ENCODE data around the gene GSTA4.
A peak's percentile ranks its signal among the peaks of the same experiment; 100 is the strongest.
"Not testable (repeated sequence)": the region's sequence is repeated elsewhere in the genome, so short reads cannot be mapped to it uniquely, and the experiment has no call there.

GSTA4 gene

DNA sequence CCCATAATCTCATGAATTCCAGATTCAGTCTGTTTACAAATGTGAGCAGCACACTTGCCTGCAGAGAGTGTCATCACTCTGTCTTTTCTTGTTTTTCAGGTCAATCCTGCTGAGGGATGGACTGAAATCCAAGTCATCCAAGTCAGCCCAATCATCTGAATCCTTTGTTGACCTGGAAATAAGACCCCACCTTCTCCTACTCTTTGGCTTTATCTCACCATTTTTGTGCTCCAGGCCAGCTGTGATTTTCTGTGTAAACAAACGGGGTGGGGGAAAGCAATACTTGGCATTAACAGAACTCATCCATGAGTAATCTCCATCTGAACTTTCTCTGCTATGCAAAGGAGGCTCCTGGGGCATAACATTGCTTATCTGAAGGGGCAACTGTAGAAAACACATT lies 16.9 kb upstream of the GSTA4 start:
- no peak for DNase-seq

DNA sequence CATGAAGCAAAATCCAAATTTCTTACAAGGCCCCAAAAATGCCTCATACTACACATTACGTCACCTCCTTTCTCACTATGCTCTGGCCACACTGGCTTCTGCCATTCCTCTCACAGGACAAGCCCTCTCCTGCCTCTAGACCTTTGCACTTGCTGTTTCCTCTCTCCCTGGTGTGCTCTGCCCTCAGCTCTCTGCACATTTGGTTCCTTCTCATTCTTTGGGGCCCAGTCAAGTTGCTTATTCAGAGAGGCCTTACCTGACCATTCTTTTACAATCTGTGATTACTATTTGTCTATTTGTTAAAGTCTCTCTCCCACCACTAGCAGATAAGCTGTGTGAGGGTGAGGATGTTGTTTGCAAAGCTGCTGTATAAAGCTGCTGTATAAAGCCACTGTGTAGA lies 15.4 kb upstream of the GSTA4 start:
- DNase-seq = no peak

DNA sequence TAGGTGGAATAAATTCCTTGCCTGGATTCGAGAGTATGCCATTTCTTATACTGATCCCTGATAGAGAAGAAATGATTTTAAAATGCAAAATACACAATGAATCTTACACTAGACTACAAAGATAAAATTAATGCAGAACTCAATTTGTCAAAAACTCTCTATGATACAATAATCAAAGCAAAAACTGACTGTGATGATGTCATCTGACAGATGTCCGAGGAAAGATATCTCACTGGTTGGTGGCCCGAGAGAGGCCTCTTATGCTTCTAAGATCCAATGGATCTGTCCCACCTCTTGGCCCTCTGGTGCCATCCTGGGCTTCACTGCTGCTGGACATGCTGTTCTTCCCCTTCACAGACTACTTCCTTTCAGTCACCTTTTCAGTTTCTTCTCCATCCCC lies 14.4 kb upstream of the GSTA4 start:
- DNase-seq = no peak

DNA sequence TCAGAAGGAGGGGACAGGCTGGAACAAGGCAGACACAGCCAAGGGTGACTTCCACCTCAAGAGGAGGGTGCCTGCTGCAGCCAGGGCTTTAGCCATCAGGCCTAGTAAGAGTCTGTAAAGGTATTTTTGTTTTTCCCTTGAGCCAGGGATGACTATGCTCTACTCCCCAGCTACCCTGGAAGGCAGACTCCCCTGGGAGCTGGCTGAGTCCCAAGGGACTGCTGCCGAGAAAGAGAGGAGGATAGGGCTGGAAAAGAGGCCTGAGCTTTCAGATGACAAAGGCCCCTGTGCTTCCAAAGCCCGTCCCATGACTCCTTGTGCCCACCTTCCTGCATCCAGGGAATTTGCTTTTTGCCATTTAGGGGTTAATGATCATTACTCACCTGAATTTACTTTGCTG lies 14.0 kb upstream of the GSTA4 start:
- no peak for DNase-seq

DNA sequence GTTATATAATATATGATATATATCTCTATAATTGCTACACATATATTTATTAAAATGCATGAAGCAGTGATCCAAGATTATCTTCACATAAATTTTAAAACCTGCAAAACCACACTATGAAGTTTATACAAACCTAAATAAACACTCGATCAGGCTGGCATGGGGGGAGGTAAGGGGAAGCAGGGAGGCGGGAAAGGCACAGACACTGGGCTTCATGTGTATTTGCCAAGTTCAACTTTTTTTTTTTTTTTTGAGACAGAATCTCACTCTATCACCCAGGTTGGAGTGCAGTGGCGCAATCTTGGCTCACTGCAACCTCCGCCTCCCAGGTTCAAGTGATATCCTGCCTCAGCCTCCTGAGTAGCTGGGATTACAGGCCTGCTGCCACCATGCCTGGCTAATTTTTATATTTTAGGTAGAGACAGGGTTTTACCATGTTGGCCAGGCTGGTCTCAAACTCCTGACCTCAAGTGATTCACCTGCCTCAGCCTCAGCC lies 13.2 kb upstream of the GSTA4 start:
- DNase-seq = not testable (repeated sequence)

DNA sequence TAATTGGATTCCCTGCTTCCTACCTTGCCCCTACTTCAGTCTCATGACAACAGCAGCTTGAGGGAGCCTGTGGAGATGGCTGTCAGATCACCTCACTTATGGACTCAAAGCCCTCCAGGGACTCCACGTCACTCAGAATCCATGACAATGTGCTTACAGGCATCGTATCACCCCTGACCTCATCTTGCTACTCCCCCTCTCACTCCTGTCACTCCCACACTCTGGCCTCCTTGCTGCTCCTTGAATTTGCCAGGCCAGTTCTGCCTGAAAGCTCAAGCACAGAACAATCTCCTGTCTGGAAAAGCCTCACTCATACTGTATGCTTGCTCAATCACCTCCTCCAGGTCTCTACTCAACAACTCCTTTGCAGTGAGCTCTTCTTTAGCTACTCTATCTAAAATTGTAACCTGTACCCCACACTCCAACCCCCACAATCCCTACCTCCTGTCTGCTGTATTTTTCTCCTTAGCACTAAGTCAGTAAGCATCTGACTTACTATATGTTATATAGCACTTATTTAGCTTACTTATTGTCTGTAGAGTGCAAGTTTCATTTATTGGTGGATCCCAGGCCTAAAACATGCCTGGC lies 10.7 kb upstream of the GSTA4 start:
- DNase-seq = no peak

DNA sequence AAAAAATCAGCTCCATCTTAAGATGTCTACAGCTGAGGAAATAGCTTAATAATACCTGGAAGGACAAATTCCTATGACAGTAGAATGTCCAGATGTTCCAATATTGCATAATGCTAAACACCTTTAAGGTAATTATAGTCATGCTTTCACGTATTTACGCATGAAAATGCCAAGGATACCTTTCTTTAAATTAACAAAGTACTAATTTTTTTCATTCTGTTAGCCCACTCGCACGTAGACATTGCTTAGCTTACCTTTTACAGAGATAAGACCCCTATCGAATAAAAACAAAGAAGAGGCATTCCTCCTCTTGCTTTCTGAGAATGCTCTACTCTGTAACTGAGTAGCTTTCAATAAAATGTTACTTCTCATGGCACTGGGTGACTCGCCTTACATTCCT lies 4.4 kb upstream of the GSTA4 start:
- no peak for DNase-seq

DNA sequence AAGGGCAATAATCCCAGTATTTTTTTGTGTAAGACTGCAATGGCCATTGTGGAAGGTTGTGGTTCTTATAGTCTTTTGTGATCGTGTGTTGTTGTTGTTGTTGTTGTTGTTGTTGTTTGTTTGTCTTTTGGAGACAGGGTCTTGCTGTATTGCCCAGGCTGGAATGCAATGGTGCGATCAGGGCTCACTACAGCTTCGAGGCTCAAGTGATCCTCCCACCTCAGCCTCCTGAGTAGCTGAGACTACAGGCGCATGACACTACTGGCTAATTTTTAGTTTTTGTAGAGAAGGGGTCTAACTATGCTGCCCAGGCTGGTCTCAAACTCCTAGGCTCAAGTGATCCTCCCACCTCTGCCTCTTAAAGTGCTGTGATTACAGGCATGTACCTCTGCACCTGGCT lies 3.5 kb upstream of the GSTA4 start:
- DNase-seq = no peak

DNA sequence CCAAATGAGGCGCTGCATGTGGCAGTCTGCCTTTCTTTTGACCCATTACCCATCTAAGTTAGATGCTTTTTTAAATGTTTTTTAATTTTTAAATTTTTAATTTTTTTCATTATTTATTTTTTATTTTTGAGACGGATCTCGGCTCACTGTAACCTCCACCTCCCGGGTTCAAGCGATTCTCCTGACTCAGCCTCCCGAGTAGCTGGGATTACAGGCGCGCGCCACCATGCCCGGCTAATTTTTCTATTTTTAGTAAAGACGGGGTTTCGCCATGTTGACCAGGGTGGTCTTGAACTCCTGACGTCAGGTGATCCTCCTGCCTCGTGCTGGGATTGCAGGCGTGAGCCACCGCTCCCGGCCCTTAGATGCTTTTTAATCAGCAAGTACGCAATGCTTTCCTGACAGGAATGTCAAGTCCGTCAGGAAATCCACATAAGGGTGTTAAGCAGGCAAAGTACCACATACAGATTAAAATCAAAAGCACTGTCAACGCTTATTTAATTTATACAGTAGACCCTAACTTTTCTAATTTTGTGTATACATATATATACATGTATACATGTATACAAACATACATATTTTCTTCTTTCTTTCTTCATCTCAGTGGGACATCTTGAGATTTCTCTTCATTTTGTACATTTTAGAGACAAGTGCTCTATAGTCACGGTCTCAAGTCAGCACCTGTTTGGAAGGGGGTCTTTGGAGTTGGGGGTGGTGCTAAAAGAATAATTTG lies 995 bp upstream of the GSTA4 start:
- peak; percentile 22 for DNase-seq

DNA sequence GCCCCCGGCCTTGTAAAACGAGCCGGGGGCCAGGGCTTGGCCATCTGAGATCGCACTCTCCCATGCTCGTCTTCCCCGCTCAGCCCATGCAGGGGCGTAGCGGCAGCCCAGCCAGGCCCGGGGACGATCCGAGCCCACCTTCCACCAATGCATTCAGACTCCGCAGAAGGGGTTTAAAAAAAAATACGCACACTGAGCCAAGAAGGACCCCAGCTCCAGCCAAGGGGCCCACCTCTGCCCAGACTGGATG lies 320 bp downstream of the GSTA4 start:
- DNase-seq = no peak

DNA sequence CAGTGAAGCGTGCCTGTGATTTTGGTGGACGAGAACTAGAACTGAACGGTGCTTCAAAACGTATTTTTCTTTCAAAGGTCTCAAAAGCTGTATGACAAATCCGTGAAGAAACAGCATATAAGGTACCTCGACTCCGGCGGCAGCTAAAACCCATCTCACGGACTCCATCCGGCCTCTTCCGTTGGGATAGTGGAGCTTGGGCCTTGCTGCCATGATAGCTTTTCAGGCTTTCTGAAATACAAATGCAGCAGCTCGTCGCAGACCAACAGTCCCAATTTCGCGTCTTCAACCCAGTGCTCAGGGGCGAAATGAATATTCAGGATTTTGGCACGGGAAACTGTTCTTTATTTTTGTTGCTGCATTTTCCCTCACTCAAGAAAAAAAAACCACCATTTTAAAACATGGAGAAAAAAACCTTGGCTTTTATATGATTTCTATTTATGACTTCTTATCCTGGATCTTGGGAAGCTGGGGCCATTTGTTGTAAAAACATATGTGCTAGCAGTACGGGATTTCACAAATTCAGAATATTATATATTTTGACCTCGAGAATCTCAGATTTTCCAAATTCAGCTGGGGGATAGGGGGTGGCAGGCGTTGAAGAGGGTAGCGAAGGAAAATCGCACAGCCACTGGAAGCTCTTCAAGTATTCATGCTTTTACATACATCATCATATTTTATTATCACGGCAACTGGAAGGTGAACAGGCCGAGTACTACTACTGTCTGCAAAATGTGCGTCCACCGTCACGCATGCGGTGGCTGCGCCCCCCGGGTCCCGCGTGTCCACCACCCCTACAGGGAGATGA lies 849 bp downstream of the GSTA4 start:
- DNase-seq = no peak

DNA sequence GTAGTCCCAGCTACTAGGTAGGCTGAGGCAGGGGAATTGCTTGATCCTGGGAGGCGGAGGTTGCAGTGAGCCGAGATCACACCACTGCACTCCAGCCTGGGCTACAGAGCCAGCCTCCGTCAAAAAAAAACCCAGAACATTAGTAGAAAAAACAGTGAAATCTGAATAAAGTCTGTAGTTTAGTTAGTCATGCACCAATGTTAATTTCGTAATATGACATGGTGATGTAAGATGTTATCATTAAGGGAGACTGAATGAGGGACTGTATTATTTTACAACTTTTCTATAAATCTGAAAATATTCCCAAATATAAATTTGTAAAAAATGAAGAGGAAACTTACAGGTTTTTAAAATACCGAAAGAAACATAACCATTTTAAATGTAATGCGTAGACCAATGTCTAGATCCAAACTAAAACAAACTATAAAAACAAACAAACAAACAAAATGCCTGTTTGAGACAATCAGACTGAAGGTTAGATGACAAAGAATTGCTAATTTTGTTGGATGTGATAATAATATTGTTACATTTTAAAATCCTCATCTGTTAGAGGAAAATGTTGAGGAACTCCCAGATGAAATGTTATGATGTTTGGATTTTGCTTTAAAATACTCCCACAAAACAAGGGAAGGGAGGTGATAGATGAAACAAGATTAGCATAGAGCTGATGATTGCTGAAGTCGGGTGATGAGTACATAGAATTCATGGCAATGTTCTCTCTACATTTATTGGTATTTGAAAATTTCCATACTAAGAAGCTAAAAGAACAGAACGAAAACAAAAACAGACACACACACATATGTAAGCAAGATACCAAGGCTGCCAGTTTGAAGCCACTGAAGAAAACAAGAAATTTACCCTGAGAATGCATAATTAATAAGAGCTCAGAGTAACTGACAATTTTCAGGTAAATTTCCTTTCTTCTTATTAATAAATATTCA lies 1.8 kb downstream of the GSTA4 start:
- DNase-seq = no peak

DNA sequence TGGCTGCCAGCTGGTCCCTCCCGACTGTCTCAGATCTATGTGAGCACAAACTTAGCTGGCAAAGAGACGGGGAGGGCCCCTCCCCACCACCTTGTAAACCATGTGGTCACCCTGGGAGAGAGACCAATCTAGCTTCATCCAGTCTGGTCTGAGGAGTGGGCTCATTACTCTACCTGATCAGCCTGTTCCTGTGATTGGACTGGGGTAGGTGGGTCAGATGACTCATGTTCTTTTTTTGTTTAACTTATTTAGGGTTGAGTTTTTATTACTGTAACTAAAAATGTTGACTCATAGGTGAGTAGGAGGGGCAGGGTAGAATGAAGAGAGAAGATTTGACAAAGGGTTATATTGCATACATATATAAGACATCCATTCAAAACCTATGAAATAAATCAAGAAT lies 4.7 kb downstream of the GSTA4 start:
- DNase-seq = no peak

DNA sequence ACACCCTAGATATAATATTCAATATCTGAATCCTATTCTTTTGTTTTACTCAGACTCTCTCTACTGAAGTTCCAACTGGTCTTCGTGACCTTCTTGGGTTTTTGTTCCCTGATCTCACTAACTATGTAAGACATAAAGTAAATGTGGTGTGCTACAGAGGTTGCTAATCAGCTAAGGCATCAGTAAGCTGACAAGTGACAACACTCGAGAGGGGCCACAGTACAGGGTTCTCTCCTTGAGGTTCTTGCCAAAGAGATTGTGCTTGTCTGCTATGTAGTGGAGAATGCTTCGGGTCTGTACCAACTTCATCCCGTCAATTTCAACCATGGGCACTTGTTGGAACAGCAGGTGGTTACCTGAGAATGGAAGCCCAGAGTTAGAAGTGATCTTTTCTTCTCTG lies 9.9 kb downstream of the GSTA4 start:
- no peak for DNase-seq

DNA sequence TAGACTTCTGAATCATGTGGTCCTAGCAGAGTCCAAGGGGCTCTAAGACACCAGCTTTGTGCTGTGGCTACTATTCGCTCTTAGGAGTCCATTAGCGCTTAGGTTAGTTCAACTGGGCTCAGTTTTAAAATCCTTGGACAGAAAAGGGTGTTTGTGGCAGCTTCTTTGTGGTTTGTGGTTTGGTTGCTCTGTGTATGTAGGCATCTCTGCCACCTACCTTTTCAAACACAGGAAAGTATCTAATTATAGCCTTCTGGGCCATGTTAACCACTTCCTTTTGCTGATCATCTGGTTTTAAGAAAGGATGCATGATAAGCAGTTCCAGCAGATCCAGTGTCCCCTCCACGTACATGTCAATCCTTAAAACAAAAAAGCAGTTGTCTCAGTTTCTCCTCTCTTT lies 10.8 kb downstream of the GSTA4 start:
- peak; percentile 65 for DNase-seq

DNA sequence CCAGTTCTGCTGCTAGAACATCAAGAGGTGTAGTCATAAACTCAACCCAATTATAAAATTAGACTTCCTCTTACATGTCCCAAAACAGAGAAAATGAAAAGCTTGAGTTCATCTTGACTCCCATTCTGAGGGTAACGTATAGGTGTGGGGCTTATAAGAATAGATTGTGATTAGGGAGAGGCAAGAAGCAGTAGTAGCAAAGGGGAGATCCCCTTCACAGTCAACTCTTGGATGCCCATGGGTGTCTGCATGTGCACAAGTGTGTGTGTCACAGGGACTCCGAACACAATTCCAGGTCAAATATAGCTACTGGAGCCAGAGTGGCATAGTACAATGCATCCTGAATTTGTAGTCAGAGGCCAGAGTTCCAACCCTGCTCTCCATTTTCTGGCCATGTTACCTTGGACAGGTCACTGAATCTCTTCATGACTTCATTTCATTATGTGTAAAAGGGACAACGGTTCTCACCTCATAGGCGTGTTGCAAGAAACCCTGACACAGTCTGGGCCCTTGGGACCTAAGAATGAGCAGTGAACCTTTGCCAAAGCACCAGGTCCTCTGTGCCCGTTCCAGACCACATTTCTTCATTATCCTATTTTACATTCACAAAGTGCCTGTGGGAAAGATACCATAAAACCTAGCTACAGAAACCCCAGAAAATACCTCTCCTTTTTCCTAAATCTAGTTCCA lies 11.8 kb downstream of the GSTA4 start:
- DNase-seq = no peak

DNA sequence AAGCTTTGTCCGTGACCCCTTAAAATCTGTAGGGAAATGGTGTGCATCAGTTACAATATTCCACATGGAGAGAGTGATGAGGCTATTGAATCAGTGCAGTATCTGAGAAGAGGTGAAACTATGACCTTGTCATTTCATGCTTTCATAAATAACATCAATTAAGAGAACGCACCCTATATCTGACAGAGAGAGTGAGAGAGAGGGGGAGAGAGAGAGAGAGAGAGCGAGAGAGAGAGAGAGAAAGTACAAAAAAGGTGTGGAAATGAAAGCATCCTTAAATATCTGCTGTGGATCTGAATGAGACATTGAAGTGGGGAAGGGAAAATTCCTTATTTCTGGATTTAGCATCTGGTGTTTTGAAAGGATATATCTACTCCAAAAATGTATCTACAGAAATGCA lies 12.4 kb downstream of the GSTA4 start:
- no peak for DNase-seq

DNA sequence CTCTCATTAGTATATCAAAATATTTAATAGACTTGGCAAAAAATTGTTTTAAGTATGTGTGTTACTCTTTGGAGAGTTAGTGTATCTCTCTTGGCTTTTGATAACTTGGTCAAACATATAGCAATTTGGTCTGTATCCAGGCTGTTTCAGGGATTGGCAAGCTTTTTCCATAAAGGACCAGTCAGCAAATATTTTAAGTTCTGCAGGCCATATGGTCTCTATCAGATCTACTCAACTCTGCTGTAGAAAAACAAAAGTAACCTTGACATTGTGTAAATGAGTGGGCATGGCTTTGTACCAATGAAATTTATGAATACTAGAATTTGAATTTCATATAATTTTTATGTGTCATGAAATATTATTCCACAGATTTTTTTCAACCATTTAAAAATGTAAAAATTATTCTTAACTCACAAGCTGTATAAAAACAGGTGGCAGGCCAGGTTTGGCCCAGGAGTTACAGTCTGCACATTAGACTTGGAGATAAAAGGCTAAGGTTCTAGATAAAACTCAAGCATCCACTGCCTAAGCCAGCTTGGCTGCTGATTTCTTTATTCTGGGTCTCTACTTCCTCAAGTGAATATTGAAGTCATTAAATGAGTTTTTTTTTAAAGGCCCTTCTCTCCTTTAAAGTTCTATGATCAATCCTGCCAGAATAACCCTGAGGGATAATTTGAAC lies 13.7 kb downstream of the GSTA4 start:
- no peak for DNase-seq

DNA sequence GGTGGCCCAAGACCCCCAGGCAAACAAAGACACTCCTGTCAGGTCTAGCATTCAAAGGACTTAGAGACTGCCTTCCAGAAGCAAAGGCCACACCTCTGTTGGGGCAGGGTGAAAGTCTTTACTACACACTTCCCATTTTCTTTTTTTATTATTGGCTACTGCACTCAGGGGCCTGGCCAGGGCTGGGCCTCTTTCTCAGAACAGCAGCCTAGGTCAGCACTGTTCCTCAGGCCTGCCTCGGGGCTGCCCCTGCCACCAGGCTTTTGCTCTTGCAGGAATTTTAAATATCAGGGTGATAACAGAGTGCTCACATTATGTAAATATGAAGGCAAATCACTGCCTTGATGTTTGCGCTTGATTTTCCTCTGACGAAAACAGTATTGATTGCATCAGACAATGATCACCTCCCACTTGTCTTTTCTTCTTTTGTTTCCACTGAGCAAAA lies 18.5 kb downstream of the GSTA4 start:
- DNase-seq = no peak

DNA sequence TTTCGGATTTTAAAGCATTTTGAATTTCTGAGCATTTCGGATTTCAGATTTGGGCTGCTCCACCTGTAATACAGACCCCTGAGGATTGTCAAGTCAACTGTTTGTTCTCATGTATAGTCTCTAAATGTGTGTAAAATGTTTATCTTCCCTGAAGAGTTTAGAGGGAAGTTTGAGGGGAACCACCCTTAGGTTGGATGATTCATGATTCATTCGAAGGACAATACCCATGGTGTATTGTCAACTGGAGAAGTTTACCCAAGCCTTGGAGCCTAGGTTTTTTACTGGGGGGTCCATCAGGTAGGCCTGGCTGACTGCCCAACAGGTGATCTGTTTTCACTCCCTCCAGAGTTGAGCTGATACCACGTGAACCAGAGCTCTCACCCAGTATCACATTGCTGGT lies 18.9 kb downstream of the GSTA4 start:
- no peak for DNase-seq

DNA sequence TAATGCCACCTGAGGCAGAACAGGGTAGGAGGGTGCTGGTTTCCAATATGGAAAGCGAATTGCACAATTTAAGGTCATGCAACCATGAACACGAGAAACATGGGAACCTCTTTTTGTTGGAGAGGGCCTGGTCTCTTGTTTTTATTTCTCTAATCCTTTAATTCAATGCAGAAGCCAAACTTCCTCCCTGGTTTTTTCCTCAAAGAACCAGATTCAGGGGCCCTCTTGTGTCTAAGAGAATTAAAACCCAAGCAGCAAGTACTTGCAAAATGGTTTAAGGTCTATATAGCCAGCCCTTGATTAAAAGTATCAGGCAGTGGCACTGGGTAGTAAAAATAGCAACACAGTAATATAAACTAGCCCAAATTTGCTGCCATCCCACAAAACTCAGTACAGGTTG lies 19.5 kb downstream of the GSTA4 start:
- no peak for DNase-seq

DNA sequence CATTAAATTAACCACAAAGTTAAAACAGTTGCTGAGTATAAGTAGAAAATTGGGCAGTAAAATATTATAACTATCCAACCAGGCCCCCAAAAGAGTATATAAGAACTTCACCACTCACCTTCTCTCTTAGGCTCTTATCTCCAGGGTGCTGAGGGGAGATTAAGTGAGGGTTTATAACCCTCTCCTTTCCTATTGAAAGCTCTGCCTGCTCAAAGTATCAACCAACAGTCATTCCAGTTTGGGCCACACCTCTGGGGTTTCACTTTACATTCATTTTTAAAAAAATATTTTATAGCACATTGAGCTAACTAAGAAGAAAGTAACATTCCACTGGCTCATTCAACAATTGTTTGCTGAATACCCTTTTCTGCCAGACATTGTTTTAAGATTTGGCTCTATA lies 22.1 kb downstream of the GSTA4 start:
- no peak for DNase-seq
